HG03139 (cell line): ENCODE results near the gene ARID1B.
A peak's percentile ranks its signal among the peaks of the same experiment; 100 is the strongest.

Experiments used
- ATAC-seq: cut with Tn5 transposase; IDR thresholded peaks from one replicate; pipeline ENCODE4 v1.9.1; 2021; ENCODE audit not compliant: unreplicated experiment

ARID1B gene

DNA sequence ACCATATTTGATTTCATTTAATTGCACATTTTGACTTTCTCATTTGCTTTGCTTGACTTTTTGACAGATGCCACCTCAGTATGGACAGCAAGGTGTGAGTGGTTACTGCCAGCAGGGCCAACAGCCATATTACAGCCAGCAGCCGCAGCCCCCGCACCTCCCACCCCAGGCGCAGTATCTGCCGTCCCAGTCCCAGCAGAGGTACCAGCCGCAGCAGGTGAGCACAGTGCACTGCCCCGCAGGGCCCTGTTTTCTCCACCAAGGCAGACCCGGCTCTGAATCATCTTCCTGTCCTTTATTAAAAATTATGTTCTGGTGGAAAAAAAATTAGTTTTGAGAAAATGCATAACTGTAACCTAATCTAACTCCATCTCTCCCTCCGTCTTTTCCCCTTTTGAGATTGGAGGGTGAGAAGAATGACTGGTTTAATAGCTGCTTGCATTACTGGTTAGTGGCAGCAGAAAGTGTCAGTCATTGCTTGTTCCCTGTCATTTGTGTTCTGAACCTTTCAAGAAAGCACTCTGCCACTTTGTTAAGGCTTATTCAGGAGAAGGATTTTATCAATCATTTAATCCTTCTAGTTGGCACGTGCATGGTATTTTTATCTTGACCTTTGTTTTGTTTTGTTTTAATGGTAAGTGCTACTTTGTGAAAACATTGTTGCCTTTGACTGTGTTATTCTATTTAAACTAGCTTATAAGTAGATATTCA lies 124.3 kb downstream of the ARID1B start:
- no peak for ATAC-seq

GRCh38 chr6:156902782-156903181 lies 125.6 kb downstream of the ARID1B start:
- ATAC-seq, result no peak

GRCh38 chr6:156904176-156904967 lies 127.2 kb downstream of the ARID1B start:
- no peak for ATAC-seq

GRCh38 chr6:156905801-156906200 lies 128.6 kb downstream of the ARID1B start:
- ATAC-seq, result no peak

GRCh38 chr6:156906451-156906850 lies 129.3 kb downstream of the ARID1B start:
- ATAC-seq, result no peak

GRCh38 chr6:156909212-156910010 lies 132.2 kb downstream of the ARID1B start:
- no peak for ATAC-seq

GRCh38 chr6:156910011-156910334 lies 132.8 kb downstream of the ARID1B start:
- ATAC-seq, result no peak

- no peak for ATAC-seq
Observed at GRCh38 chr6:156910938-156911337, 133.8 kb downstream of the ARID1B start.

DNA sequence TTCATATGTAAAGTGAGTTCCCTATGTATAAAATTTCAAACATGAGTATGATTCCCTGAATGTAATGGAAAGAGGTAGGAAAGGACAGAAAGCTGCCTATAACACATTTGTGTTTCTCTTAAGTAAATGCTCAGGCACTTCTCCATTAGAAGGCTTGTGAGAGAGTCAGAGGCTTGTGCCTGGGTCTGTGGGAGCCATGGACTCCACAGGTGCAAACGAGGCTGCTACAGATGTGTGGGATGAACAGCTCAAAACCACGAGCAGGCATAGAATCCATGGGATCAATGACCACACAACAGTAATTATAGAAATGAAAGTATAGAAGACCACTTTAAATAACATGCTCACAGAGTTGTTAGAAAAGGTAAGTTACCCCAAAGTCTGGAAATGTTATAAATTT lies 134.4 kb downstream of the ARID1B start:
- ATAC-seq, result no peak

DNA sequence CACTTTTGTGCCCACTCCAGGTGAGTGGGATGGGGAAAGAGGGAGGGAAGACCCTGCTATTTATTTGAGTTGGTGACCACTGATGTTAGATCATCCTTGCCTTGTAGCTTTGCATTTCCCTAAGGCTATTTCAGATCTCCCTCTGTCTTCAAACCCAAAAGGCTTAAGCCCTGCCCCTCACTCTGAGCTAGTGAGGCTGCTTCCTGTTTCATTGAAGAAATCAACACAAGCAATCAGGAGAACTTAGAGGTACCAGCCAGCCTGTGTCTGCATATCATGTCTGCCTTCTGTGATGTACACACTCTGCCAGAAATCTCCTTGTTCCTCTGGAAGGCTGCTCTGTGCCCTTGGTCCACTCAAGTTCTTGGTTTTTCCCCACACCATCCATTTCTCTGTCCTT lies 135.3 kb downstream of the ARID1B start:
- ATAC-seq, result no peak

DNA sequence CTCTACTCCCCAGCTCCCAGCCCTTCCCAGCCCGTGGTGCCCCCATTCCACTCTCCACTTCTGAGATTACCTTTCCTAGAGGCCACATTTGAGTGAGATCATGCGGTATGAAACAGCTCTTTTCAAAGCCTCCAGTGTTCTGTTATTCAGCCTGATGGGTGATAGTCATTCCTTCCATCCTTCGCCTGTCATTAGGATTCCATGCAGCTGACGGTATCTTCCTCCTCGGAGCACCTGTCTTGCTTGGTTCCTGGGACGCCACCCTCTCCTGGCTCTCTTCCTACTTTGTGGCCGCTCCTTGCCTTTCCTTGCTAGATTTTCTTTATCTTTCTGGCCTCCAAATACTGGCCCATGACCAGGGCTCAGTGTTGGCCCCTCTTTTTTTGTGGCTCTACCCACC lies 137.0 kb downstream of the ARID1B start:
- no peak for ATAC-seq

- no peak for ATAC-seq
Observed at GRCh38 chr6:156916130-156916801, 139.1 kb downstream of the ARID1B start.

DNA sequence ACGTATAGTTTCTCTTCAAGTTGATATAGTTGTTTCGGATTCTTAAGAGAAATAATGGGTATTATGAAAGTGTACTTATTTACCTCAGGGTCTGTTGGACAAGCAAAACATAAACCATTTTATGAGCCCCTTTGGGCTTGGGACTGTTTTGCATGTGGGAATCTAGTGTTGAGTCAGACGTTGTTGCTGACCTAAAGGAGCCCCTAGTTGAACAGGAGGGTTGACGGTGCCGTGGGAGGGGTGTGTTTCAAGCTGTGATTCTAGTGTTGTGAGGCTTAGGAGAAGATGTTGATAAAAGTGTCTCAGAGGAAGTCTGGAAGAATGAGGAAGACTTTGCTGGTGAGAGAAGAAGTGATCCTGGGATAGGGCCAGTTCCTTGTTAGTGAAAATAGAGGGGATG lies 140.0 kb downstream of the ARID1B start:
- ATAC-seq, result peak; percentile 53

DNA sequence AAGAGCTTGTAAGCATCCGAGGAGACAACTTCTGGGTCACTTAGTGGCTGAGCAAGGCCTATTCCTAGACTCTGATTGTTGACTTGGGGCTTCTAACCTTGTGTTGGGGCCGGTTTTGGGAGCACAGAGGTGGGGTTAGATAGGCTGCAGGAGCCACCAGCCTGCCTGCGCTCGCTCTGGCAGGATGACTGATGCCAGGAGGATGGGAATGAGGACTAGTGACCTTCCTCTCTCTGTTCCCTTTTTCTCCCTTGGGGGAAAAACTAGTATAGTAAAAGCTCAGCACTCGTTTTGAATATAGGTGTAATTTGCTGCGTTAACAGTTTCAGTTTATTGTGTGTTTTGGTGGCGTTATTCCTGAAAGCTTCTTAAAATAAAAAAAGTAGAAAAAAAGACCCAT lies 141.5 kb downstream of the ARID1B start:
- no peak for ATAC-seq

GRCh38 chr6:156919370-156919769 lies 142.2 kb downstream of the ARID1B start:
- no peak for ATAC-seq

DNA sequence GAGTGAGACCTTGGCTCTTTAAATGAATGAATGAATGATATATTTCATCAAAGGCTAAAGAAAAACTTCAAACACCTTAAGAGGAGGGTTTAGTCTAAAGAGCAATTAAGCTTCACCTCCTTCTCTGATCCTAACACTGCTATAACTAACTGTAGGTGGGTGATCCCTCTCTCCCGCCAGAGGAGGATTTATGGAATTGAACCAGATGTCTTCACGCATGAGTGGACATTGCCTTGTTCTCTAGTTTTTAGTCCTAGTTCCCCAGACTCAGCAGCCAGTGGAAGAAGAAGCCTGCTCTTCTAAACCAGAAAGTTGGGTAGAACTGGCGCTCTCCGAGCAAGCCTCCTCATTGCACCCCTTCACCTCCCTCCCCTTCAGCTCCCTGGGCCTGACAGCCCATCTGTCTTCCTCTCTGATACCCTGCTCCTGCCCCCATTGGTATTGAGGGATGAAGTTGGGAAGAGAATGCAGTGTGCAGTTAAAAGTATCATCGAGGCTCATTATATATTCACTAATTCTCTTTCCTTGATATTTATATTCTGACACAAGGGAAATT lies 142.7 kb downstream of the ARID1B start:
- no peak for ATAC-seq

DNA sequence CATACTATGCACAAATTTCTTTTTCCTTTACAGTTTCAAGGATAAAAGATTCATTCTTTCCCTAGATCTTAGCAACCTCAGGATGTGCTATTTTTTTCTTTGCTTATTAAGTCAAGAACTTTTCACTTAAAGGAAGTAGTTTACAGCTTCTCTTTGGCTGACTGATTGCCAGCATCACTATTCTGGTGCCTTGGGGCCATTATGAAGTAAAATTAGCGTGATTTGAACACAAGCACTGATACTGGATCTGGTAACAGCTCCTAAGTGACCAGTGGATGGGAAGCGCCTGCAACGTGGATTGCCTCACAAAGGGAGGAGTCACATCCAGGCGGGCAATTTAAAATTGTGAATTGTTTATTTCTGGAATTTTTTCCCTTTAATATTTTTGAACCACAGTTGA lies 147.1 kb downstream of the ARID1B start:
- no peak for ATAC-seq

GRCh38 chr6:156925026-156925425 lies 147.8 kb downstream of the ARID1B start:
- no peak for ATAC-seq

DNA sequence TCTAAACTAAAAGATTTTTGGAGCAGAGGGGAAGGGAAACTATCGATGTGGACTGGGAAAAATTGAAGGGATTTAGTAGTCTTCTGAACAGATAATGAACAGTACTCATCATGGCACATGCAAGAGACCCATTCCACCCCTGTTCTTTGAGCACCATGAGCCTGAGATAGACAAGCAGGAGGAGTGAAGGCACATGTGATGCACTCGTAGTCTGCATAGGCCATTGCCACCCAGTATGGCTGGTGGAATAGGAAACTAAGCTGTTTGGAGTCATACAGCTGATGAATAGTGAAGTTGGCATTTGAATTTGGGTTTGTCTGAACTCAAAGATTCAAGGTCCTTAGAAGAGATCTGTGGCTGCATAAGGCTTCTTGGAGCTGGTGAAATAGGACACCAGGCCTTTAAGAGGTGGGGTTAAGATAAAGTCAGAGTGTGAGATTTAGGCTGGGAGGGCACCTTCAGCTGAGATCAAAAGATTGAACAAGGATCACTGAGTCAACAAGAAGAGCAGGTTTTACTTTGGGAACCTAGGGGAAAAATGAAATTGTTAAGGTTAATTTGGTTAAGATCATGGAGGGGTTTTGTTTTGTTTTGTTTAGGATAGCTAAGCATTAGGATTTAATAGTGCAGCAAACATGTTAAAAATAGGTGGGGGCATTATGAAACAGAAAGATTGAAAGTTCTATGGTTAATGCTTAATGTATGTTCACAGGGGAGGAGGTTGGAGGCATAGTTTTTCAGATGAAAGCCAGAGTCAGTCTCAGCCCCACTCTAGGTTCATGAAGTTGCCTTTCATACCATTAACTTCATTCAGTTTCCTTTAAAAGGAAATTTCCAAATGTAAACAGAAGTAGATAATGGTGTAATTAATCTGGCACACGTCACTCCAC lies 148.8 kb downstream of the ARID1B start:
- peak; percentile 77 for ATAC-seq

DNA sequence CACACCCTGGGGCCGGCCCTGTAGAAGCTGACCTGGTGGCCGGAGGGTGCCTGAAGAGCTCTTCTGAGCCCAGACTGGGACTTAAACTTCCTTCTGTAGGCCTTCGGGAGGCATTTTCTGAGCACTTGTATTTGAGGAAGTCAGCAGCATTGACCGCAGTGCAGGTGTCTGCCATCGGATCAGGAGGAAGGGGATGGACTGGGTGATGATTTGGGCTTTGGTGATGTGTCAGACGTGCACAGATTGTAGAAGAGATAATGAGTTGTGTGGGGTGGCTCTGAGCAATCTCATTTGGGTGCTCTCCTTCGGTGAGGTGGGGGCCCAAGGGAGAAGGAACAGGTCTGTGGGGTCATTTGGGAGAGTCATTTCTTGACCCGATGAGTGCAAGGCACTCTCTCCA lies 150.9 kb downstream of the ARID1B start:
- ATAC-seq, result no peak
